NB4 (cell line): Measurements from ENCODE around the gene POMGNT2.

Experiments
- MYC ChIP-seq: IDR thresholded peaks from 2 replicates; pipeline ENCODE4 v1.6.1; 2011; ENCODE audit warnings: low read depth, low read length
- POLR2A ChIP-seq: IDR thresholded peaks from 2 replicates; pipeline ENCODE4 v1.6.1; 2011; ENCODE audit warnings: mild to moderate bottlenecking; ENCODE audit not compliant: insufficient read length; ENCODE audit errors: extremely low read depth
- TF ChIP-seq, protein P1 (sequence below): IDR thresholded peaks from one replicate; pipeline ENCODE4 v1.5.1; 2012; ENCODE audit warnings: low read depth, low read length
- TF ChIP-seq, protein P2 (sequence below): IDR thresholded peaks from 2 replicates; pipeline ENCODE4 v1.6.1; 2011; ENCODE audit warnings: low read depth, low read length

GRCh38 chr3:43128464-43128863 is 22.6 kb upstream of the POMGNT2 start:
- TF ChIP-seq, protein P1, sequence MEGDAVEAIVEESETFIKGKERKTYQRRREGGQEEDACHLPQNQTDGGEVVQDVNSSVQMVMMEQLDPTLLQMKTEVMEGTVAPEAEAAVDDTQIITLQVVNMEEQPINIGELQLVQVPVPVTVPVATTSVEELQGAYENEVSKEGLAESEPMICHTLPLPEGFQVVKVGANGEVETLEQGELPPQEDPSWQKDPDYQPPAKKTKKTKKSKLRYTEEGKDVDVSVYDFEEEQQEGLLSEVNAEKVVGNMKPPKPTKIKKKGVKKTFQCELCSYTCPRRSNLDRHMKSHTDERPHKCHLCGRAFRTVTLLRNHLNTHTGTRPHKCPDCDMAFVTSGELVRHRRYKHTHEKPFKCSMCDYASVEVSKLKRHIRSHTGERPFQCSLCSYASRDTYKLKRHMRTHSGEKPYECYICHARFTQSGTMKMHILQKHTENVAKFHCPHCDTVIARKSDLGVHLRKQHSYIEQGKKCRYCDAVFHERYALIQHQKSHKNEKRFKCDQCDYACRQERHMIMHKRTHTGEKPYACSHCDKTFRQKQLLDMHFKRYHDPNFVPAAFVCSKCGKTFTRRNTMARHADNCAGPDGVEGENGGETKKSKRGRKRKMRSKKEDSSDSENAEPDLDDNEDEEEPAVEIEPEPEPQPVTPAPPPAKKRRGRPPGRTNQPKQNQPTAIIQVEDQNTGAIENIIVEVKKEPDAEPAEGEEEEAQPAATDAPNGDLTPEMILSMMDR, result no peak
- TF ChIP-seq POLR2A (no peak), MYC (no peak)
- TF ChIP-seq, protein P2, sequence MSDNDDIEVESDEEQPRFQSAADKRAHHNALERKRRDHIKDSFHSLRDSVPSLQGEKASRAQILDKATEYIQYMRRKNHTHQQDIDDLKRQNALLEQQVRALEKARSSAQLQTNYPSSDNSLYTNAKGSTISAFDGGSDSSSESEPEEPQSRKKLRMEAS, result no peak
